Neural crest cell (in vitro differentiated cells): ENCODE data around the gene MEX3A. TPM values are rescaled to one million over a fixed set of nuclear protein-coding genes. Genes with fewer than 3 reads are reported as not detected.

Experiments used
- DNase-seq: peaks from one replicate; pipeline ENCODE4 v3.0.0; 2021; ENCODE audit warnings: low read depth, mixed read lengths, low spot score
- H3K27ac Mint-ChIP-seq: one replicate; pipeline ENCODE4 v1.8.0; 2021; ENCODE audit warnings: mild to moderate bottlenecking, mixed read lengths; ENCODE audit not compliant: unreplicated experiment
- H3K27me3 Mint-ChIP-seq: 2 replicates; pipeline ENCODE4 v1.8.0; 2021; ENCODE audit warnings: low read depth, mild to moderate bottlenecking, mixed read lengths
- H3K36me3 Mint-ChIP-seq: 2 replicates; pipeline ENCODE4 v1.8.0; 2021; ENCODE audit warnings: low read depth, mild to moderate bottlenecking, mixed read lengths
- H3K4me1 Mint-ChIP-seq: 2 replicates; pipeline ENCODE4 v1.8.0; 2021; ENCODE audit warnings: mixed read lengths
- H3K4me3 Mint-ChIP-seq: one replicate; pipeline ENCODE4 v1.8.0; 2021; ENCODE audit warnings: mild to moderate bottlenecking, mixed read lengths
- H3K9me3 Mint-ChIP-seq: 2 replicates; pipeline ENCODE4 v1.8.0; 2021; ENCODE audit warnings: mixed read lengths
- CTCF ChIP-seq: fragments of 200-600 bp; sonication (generic); conservative IDR thresholded peaks from 2 replicates; pipeline ENCODE4 v1.5.0; 2021; ENCODE audit warnings: antibody characterized with exemption, mild to moderate bottlenecking
- total RNA-seq: library from RNA; stranded (reverse); gene quantifications from 2 replicates; pipeline ENCODE4 v1.2.1, GENCODE V29; 2021

MEX3A gene
- total RNA-seq, 1 donor from 2014 or later, result 114 TPM

GRCh38 chr1:156063997-156064285 lies 18.3 kb downstream of the MEX3A start:
- H3K27ac Mint-ChIP-seq, result no peak overlapping the region
- DNase-seq, result no peak
- no peaks in the 10 kb centered on the region for H3K36me3 Mint-ChIP-seq
- peaks cover 28% of the 10 kb centered on the region for H3K4me1 Mint-ChIP-seq
- H3K9me3 Mint-ChIP-seq, result no peaks in the 10 kb centered on the region
- peaks cover 3% of the 10 kb centered on the region for H3K27me3 Mint-ChIP-seq
- no peak for TF ChIP-seq CTCF
- H3K4me3 Mint-ChIP-seq, result no peak overlapping the region

GRCh38 chr1:156062189-156062588 lies 20.1 kb downstream of the MEX3A start:
- no peak for DNase-seq
- TF ChIP-seq CTCF, result no peak
- Mint-ChIP-seq H3K36me3 (peaks cover 2% of the 10 kb centered on the region), H3K27me3 (peaks cover 3% of the 10 kb centered on the region), H3K9me3 (no peaks in the 10 kb centered on the region), H3K4me3 (peak overlapping the region; percentile 6), H3K27ac (peak overlapping the region; percentile 50), H3K4me1 (peaks cover 28% of the 10 kb centered on the region)

- H3K36me3 Mint-ChIP-seq, result peaks cover 2% of the 10 kb centered on the region
- H3K4me3 Mint-ChIP-seq, result peak within 1 kb of the TSS; percentile 6
- no peak for DNase-seq
- no peaks in the 10 kb centered on the region for H3K9me3 Mint-ChIP-seq
- no peak for TF ChIP-seq CTCF
- peaks cover 27% of the 10 kb centered on the region for H3K4me1 Mint-ChIP-seq
- H3K27ac Mint-ChIP-seq, result peak within 1 kb of the TSS; percentile 62
- no peaks in the 10 kb centered on the region for H3K27me3 Mint-ChIP-seq
These were observed 21.2 kb downstream of the MEX3A start, which contains the start of gene RAB25 for GRCh38 chr1:156060937-156061636. TSS of gene RAB25 (plus strand) at chr1:156061160. CDS start at chr1:156061401, 241 bp downstream.

GRCh38 chr1:156056326-156056849 lies 25.9 kb downstream of the MEX3A start:
- no peak for DNase-seq
- Mint-ChIP-seq H3K27me3 (peaks cover 2% of the 10 kb centered on the region), H3K4me1 (peaks cover 44% of the 10 kb centered on the region), H3K27ac (no peak overlapping the region), H3K9me3 (no peaks in the 10 kb centered on the region), H3K36me3 (peaks cover 2% of the 10 kb centered on the region), H3K4me3 (peak overlapping the region; percentile 44)
- no peak for TF ChIP-seq CTCF

GRCh38 chr1:156055281-156056048 lies 26.8 kb downstream of the MEX3A start:
- Mint-ChIP-seq H3K27ac (peak overlapping the region; percentile 100), H3K27me3 (peaks cover 2% of the 10 kb centered on the region), H3K4me1 (peaks cover 41% of the 10 kb centered on the region), H3K4me3 (peak overlapping the region; percentile 97), H3K9me3 (no peaks in the 10 kb centered on the region), H3K36me3 (peaks cover 2% of the 10 kb centered on the region)
- TF ChIP-seq CTCF, result no peak
- DNase-seq, result no peak
